ENCODE data around the gene COL23A1.

DNA sequence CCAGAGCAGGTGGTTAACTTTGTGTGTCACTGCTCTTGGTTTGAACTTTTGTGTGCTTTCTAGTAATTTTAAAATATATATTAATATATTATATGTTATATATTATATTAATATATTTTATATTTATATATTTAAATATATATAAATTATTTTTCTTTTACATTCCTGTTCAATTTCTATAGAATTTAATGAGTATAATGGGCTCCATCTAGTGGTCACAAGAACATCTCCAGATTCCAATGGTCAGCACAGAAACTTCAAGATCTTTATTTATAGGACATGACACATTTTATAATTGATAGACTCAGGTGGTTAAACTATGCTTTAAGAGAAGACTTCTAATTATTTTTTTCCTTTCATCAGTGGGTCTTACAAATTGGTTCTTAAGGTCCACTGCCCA lies 39.1 kb downstream of the COL23A1 start:
- TF ChIP-seq POLR2AphosphoS5 (IDR thresholded peaks at IDR 0.05; ENCODE audit: borderline replicate concordance, low read depth, low read length) (no peak), EZH2 (IDR thresholded peaks at IDR 0.05) (no peak)

Measured in SK-N-MC (cell line).